Measurements from ENCODE around the gene ATP1B3.

- TF ChIP-seq CTCF (IDR thresholded peaks at IDR 0.05; ENCODE audit: low read depth, low read length): no peak
- TF ChIP-seq EZH2phosphoT487 (IDR thresholded peaks at IDR 0.05; ENCODE audit: low read depth): no peak
These were observed 61.6 kb downstream of the ATP1B3 start for GRCh38 chr3:141938011-141938500.

Measured in OCI-LY3 (cell line).